GM18873 (cell line): ENCODE measurements around the gene RBMS3.
A peak's percentile ranks its signal among the peaks of the same experiment; 100 is the strongest.

Experiments
- ATAC-seq: cut with Tn5 transposase; IDR thresholded peaks from one replicate; pipeline ENCODE4 v1.9.1; 2021; ENCODE audit warnings: mild to moderate bottlenecking, moderate library complexity, moderate number of reproducible peaks; ENCODE audit not compliant: unreplicated experiment, low FRiP score

Gene RBMS3

DNA sequence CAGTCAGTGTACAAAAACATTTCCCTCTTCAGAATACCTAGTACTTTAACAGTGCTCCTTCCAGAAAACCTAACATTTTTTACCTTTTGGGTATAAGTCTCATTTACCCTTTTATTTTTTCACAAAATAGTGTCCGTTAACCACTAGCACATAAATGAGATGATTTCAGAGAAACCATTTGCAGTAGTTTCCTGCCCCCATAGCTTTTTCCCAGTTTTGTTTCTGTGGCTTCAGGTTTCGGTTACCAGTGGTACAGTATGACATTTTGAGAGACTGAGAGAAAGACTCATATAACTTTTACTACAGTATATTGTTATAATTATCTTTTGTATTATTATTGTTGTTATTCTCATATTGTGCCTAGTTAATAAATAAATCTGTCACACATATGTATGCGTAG is 6.2 kb upstream of the RBMS3 start:
- ATAC-seq, result no peak

DNA sequence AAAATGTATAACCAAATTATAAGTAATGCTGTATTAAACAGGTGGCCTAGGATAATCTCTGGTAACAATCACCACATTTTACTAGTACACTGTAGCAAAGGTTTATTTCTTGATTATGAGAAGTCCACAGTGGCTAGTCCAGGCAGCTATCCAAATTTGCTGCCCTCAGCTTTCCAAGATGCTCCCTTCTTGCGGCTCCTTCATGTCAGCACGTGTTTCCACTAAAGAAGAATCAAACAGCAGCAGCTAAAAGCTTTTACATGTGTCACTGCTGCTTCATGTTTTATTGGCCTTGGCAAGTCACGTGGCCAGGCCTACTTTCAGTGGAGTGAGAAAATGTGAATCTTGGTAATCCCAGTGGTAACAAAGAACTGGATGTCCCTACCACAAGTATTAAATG is 5.6 kb upstream of the RBMS3 start:
- no peak for ATAC-seq

DNA sequence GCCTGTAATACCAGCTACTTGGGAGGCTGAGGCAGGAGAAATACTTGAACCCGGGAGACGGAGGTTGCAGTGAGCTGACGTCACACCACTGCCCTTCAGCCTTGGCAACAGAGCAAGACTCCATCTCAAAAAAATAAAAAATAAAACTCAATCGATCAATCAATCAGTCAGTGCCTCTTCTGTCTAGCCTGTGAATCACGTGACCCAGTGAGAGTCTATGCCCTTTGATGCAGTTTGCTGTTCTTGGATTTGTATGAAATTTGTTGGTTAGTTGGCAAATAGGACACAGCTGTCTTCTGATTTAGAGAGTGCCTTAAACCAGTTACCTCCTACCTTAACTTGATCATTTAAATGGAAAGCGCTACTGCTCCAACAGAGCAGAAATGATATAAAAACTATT is 3.6 kb upstream of the RBMS3 start:
- no peak for ATAC-seq

DNA sequence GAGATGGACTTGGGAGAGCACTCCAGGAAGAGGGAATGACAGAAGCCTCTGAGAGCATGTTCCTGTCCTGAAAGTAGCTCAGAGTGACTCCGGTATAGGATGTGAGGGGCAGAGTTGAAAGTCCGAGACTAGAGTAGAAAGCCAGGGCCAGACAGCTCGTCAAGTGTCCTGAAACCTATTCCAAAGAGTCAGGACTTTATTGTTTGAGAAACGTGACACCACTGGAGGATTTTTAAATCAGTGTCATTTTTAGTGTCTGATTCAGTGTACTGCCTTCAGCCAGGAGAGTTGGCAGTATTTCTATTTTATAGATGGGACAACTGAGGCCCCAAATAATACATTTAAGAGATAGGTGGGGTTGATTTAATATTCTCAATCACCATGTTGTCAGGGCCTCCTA is 1.6 kb upstream of the RBMS3 start:
- ATAC-seq, result no peak

DNA sequence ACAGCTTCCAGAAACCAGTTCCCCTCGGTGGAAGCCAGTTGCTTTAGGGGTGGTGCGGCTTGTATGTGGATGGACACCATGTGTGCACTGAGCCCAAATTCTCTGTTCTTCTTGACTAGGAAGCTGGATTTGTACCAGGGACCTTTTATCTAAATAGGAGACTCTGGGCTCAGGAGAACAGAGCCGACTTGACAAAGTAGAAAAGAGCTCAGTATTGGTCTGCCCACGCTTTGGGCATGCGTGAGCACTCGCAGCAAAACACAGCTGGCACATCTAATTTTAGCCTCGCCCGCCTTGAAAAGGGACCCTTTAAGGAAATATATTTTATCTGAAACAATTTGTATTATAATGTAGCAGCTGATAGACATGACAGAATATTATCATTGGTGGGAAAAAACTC is 1.1 kb upstream of the RBMS3 start:
- no peak for ATAC-seq

DNA sequence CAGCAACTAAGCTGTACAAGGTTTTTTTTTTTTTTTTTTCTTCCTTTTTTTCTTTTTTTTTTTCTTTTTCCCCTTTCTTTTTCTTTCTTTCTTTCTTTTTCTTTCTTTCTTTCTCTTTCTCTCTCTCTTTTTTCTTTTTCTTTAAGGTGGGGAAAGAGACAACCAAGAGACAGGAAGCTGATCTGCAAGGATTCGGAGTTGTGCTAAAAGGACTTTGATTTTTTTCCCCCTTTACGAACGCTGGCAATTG is 148 bp downstream of the RBMS3 start:
- no peak for ATAC-seq

DNA sequence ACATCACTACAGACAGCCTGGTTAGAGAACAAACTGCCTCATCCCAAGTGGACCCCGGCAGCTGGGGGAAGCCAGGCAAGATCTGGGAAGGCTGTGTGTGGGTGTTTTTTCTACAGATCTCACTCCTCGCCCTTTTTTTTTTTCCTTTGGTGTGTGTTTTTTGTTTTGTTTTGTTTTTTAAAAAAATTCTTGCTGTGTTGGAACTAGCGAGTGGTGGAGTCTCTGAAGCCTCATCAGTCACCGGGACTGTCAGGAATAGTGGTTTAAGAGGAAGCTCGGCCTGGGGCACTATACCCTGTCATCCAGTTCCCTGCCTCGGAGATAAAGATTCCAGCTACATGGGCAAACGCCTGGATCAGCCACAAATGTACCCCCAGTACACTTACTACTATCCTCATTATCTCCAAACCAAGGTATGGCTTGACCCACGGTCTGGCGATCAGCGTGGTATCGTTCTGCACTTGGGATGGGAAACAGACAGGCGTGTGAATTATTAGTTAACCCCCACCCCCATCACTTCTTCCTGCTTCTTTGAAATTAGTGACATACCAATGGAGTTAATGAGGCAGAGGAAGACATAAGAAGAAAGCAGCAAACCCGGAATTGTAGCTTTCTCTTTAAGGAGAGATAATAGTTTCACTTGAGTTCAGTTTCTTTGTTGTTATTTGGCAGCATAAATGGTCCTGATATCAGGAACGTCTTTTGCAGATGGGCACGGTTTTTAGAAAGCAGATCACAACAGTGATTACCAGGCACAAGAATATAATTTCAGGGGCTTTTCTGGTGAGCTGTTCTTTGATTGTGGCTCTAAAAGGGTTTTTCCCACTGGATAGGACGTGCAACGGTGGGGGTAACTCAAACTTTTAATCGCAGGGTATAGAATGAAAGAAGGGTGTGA is 722 bp downstream of the RBMS3 start:
- ATAC-seq, result peak; percentile 64

DNA sequence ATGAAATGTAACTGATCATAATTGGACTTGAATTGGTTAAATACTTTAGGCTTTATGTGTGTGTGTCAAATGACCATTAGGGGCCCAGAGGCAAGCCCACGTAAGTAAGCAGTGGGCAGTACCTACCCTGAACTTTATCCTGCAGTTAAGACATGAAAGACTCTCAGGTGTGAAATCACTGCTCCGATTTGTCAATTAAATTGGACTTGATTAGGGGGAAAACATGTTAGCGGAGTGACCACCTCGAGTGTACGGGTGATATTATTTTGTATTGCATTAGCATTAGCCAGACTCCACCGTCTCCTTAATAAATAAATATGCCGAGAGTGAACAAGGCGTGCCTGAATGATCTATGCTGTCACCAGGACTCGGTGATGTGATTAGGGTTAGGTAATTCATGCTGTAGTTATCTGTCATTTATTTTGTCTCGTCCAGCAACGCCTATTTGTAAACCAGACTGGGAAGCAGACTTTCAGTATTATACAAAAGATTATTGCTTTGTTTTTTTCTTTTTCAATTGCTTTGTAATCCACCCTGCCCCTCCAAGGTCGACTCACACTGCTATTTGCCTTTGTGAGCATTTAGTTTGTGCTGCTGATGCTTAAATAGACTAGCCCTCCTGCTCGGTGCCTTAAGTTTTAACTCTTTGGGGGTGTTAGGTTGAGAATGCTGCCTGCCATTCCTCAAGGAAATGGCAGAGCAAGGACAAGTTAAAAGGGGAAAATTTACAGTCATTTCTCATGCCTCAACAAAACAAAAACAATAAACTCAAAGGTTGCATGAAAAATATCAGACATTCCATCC is 1.8 kb downstream of the RBMS3 start:
- ATAC-seq, result no peak

DNA sequence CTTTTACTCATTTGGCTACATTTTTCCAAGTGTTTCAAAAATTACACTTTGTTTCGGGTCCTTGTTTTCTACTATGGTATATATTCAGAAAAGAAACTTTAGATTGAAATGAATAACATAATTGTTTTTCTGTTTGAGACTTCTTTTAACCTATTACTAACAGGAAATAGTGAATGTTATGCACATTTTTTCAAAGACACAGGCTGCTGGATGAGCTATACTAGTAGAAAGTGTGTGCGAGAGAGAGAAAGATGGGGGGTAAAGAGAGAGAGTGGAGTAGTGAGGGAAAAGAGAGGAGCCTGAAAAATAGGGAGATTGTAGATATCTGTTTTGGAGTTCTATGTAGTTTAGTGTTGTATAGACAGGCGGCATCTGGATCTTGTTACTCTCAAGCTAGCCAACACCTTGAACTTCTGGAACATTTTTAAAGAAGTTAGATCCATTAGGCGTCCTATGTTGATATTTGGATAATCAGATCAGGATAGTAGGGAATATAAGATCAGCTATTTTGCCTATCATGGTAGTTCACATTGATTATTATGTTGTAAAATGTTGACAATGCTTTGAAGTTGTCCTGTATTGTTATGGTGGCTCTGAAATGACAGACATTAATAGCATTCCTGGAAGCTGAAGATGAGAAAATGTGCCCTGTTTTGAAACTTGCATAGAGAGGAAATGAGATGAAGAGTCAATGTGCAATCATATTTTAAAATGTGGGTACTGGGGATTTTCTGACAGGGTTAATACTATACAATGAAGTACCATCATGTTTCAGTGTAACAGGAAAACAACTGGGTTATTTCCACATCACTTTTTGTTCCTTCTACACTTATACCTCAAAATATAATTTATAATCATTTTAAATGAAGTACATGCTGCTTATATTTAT is 2.6 kb downstream of the RBMS3 start:
- ATAC-seq, result no peak

DNA sequence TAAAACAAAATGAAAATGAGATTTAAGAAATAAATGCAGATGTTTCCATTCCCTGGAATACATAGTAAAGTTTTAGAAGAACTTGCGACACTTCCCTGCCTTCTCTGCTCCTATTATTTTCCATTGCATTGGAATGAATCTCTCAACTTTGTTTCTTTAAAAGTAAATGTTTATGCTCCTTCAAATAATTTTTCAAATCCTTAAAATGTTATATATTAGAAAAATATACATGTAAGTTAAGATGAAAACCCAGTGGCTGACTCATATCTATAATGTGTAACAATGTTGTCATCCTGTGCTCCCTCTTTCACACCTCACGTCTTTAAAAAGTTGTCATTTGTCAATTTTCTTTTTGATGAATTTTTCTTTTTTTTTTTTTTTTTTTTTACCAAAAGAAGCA is 3.6 kb downstream of the RBMS3 start:
- no peak for ATAC-seq

DNA sequence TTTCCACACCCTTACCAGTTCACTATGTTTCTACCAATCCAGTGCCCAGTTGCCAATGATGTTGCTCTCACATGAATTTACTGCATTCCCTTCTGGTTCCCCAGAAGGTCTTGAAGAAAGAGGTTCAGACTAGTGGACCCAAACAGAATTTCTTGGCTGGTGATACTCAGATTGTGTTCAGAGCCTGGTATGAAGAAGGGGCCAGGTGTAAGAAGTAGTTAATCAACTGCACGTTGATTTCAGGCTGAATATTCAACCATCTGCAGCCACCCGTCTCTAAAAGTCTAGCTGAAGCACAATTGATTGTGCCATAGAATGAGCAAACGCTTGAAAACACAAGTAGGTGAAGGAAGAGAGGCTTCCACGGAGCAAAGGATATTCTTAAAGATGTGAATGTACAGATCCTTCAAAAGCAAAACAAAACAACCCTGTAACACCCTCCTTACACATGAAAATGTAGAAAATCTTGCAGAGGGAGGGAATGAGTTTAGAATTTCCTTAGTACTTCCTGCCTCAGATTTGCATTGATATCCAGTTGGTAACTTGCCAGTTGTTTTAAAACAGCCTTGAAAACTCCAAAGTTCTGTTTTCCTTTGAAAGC is 4.7 kb downstream of the RBMS3 start:
- ATAC-seq, result no peak

DNA sequence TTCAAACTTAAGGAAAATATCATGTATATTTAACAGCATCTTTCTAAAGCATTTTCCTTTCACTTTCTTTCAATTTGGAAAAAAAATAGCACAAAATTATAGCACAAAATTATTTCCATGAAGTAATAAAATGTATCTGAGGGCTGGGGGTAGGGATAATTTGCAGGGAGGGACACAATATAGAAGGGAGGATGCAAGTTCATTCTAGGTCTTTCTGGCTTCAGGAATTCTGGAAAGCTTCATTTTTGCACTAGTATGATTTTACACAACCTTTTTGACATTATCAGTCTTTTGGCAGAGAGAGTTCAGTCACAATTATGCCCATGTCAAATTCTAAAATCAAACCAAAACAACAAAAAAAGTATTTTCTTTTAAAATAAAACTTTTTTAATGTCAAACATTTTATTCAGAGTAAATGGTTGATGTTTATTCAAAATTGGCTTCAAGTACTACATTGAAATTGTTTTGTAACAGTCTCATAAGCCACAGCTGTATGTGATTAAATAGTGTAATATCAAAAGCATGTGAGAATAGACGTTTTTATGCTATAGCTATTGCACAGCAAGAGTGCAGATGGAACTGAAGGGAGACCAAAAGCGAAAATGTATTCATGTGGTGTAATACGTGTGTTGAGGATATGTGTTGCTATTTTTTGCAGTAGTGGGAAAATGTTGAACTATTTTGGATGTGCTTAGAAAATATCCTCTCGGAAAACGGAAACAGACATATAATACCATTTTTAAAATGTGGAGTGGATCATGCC is 5.8 kb downstream of the RBMS3 start:
- ATAC-seq, result no peak

DNA sequence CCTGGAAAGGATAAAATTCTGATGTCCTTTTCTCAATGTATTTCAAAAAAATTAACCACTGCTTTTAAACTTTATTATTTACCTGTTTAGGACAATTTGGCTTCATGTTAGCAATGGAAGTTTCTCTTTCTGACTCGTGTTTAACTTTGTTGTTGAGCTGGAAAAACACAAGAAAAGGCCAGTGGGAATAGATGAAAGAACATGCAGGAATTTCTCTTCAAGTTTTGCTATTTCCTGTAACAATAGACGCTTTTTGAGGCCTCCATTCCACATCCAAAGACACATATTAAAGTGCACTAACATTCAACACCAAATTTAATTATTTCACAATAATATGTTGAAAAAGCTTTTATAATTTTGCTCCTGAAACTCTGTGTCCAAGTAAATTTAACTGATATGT is 9.7 kb downstream of the RBMS3 start:
- no peak for ATAC-seq

DNA sequence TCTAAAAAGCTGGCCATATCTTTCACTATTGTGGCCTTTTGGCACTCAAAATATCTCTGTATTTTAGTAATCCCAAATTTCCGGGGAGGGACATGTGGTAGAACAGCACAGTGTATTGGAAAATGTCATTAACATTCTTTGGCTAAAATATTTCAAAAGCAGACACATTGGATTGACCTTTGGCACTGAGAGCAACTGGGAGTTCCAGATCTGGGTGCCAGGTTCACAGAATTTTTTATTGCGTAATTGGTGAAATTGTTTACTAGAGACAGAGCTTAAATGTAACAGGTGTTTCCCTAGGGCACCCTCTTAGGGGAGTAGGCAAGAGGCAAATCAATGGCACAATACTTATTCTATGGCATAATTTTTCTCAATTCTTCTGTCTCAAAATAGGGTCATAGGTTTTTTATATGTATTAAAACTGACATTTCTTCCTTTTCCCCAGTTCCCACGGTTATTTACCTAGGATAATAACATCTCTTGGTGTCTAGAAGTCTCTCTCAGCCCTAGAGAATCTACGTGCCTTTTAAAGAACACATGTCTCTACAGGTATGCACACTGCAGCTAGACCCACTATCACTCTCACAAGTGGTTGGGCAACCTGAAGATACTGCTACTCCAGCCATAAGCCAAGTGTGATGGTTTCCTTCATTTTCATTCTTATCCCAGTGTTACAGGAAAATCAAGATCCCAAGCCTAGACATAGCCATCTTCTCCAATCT is 10.6 kb downstream of the RBMS3 start:
- no peak for ATAC-seq

DNA sequence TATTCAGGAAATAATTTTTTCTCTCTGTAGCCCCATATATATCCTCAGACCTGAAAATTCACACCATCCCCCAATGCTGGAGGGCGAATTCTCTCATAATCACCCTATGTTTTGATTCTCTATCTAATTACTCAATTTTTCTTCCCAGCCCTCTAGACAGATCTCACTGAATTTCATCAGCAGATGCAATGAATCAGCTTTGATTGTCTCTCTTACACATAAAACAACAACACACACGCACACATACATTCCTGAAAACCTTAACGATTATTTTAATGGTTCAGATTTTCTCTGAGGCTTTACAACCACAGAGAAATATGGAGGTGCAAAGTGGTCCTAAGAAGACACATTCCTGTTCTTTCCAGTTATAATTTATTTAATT is 11.1 kb downstream of the RBMS3 start:
- ATAC-seq, result no peak

DNA sequence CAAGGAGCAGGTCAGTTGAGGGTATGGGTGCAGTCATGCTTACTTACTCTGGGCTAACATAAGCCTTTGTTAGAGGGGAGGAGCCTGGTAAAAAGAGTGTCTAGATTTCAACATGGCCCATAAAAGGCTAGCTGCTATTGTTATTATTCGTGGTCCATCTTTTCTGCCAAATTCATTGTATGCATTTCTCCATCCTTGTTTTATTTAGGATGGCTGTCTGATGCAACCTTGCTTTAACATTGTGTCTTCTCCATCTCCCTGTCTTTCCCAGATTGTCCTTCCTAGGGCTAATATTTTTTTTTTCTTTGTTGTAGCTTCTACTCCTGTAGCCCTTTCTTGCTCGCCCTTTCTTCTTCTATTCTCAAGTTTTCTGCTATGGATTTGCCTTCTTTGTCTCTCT is 12.6 kb downstream of the RBMS3 start:
- ATAC-seq, result no peak

DNA sequence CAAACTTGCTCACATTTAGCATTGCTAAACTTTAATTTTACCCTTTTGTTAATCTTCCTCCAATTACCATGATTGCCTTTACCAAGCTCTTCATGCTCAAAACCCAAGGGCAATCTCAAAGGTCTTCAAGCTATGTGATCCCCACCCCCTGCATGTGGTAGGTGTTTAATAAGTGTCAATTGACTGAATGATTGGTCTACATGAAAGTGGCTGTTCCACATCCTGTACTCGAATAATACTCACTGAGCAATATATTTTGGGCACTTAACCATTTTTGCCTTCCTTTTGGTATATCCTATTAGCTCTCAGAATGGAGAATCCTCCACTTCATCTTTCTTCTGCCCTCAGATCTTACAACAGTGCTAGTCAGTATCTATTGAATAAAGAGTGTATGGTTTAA is 17.1 kb downstream of the RBMS3 start:
- no peak for ATAC-seq

DNA sequence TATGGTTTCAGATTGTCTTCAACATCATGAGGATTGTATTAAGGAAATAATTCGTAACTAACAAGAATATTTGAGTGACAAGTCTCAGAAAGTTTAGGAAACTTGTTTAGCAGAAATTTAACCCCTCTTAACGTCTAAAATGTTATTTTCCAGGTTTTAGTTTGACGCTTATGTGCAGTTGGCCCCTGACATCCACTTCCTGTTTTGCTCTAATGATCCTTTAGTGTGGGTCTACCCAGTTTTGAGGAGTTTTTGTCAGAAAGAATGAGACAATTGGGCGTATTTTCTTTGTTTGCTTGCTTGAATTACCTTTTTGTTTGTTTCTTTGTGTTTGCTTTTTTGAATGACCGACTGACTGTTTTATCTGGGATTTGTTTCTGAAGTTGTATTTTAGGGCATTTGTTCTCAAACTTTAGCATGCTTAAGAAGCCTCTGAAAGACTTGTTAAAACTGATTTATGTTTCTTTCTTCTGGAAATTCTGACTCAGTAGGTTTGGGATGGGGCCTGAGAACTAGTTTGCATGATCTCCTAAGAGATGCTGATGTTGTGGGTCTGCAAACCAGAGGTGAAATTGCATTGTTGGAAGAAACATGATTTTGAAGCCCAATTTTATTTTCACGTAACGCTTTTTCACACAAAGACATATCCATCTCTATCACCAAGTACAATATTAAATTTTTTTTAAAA is 20.6 kb downstream of the RBMS3 start:
- ATAC-seq, result no peak

DNA sequence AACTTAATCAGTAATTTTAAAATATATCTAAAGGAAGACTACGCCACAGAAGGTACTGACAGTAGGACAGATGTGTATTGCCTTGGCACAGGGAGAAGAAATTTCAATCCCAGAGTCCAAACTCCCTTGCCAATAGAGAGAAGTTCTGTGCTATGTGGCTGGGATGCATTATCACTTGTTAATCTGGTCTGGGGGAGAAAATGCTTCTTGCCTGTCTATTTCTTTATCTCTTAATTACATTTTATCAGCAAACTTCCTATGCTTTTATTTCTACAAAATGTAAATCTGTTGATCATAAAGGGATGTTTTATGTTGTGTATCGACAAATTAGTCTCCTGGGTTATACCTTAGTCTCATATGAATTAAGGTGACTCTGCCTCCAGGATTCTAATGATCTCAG is 21.7 kb downstream of the RBMS3 start:
- no peak for ATAC-seq
